Stimulated activated CD8-positive, alpha-beta memory T cell treated with anti-CD3 and anti-CD28 coated beads, Interleukin-7, amount 100 ng/mL, for 24 hours (primary cell): ENCODE results near the gene VENTX.

Experiments used
- DNase-seq: peaks from one replicate; pipeline ENCODE4 v3.0.0-alpha.2; 2020; ENCODE audit warnings: low read depth

The VENTX gene

GRCh38 chr10:133235265-133235855 lies 2.3 kb upstream of the VENTX start:
- no peak for DNase-seq

DNA sequence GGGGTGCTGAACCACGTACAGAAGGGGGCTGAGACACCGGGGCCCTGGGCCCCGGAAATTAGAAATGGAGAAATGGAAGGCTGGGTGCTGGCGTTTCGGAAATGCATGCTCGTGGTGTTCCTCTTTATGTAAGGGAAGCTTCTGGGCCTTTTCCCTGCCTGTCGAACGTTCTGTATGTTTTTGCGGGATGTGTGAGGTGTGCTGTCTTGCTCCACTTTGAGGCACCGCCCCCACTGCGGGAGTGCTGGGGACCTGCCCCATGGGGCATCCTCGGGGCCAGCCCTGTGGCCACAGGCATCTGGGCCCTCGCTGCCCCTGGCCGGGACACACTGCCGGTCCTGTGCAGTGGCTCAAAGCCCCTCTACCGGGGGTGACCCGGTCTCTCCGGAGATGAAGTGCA lies 1.7 kb upstream of the VENTX start:
- no peak for DNase-seq

DNA sequence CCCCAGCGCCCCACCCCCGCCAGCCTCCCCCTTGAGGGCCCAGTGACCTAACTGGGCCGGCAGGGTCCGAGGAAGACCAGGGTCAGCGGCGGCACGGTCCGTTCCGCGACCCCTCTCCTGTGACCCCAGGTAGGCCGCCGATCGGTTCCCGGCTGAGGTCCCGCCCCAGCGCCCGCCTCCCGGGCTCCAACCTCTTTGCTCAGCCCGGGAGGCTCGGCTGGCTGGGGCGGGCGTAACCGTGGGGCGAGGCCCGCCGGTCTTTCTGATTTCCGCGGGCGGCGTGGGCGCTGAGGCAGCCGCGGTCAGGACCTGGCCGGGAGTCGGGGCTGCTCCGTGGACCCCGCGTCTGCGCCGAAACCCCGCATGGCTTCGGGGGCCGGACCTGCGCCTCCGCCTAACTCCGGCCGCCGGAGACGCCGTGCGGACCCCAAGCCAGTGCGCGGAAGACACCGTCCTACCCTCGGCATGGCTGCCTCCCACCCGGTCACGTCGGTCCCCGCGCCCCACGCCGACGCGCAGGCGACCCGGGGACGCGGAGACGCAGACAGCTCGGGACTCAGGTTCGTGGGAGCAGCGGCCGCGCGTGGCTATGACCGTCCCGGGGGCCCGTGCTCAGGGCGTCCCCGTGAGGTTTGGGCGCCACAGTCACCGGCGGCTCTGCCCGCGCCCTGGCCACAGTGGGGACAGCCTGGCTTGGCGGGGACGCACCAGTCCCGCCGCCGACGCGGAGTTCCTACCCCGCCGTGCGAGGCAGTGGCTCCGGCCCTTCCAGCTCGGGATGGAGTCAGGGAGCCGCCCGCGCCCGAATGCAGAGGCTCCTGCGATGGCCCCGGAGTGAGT lies 1.0 kb upstream of the VENTX start:
- DNase-seq: no peak

GRCh38 chr10:133237241-133237587 lies 441 bp upstream of the VENTX start:
- no peak for DNase-seq

GRCh38 chr10:133238466-133238804 lies 780 bp downstream of the VENTX start:
- DNase-seq: no peak

GRCh38 chr10:133239990-133240389 lies 2.3 kb downstream of the VENTX start:
- no peak for DNase-seq

GRCh38 chr10:133241501-133242205 lies 4.0 kb downstream of the VENTX start:
- no peak for DNase-seq

DNA sequence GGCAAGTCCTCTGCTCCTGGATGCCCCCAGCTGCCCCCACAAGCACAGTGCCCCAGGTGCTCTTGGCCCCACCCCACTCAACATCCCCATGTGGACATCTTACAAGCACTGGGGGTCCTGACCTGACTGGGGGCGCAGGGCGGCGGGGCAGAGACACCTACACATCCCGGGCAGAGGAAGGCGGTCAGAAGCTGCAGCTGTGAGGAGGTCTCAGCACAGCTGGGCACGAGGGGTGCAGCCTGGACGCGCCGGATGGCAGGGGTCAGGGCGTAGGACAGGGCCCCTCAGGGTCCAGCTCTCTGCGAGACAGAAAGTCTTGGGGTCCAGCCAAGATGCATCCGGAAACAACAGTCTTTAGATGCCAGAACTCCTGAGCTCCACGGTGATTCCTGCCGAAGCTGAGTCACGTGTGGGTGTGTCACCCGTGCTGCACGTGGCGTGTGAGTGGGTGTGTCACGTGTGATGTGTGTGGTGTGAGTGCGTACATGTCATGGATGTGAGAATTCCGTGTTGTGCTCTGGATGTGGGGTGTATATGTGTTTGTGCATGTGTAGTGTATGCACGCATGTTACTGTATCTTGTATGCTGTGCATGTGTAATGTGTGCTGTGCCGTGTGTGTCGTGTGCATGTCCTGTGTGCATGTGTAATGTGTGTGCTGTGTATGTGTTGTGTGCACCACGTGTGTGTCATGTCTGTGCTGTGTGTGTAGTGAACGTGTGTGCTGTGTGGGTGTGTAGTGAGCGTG lies 5.1 kb downstream of the VENTX start:
- no peak for DNase-seq

DNA sequence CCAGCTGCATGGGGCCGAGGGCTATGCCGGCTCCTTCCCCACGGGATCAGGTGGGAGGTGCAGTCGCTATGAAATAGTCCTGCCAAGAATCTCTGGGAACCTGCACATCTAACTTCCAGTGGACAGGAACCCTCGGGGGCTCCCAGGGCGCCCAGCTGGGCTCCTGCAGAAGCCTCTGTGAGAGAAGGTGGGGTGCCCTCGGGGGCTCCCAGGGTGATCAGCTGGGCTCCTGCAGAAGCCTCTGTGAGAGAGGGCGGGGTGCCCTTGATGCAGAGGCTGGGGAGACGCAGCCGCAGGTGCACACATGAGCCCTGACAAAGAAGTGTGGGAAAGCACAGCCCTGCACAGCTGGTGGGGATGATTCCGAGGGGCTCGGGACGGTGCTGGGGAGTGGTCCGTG lies 5.9 kb downstream of the VENTX start:
- DNase-seq: no peak

GRCh38 chr10:133245439-133246235 lies 8.0 kb downstream of the VENTX start:
- DNase-seq: no peak

DNA sequence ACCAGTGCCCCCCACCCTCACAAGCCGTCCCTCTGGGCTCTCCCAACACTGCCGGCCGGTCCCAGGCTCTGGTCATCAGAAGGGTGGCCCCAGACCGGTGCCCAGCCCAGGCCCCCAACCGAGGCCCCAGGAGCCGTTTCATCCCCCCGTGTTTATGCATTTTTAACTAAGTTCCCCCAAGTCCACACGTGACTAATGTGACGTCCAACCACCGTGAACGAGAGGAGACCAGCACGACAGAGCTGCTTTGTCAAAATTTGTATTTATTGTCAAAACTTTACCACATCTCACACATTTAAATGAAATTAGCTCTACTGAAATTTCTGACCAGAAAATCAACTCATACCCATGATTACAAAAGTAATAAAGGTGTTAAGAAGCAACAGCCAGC lies 8.6 kb downstream of the VENTX start:
- DNase-seq: no peak

DNA sequence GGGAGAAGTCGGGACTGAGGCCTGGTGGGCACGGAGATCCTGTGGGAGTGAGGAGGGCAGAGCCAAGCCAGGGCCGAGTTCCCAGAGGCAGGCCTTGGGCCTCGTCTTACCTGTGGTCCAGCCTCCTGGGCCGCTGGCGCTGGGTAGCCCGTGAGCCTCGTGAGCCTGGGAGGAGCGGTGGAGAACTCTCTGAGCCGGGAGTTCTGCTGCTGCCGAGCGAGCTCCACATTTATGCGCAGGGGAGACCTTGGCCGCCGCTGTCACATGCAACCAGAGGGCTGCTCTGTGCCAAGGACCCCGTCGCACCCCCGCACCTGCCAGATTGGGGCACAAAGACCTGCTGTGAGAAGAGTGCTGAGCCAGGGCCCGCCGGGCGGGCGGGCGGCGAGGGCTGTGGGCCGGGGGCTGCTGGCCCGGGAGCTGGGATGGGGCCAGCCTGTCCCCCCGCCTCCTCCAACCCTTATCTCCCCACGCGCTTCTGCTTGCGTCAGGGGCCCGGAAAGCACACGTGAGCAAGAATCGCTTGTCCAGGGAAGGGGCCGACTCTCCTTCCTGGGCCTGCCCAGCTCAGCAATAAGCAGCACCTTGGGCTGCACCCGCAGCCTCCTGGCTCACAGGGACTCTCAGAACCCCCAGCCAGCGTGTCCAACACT lies 10.2 kb downstream of the VENTX start:
- no peak for DNase-seq

DNA sequence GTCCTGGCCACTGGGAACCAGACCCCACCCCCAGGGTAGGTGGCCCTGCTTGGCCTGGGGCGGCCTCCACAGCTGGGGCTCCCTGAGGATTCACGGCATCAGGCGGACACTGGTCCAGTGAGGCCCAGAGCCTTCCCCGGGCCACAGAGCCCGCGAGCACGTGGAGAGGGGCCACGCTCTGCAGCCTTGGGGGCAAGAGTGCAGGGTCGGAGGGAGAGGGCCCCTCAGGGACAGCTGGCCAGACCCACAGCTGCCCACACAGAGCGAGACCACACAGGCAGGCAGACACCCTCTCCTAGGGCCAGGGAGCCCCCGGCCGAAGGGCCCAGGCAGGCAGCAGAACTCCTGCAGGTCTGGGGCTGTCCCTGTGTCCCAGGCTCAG lies 10.7 kb downstream of the VENTX start:
- DNase-seq: no peak

DNA sequence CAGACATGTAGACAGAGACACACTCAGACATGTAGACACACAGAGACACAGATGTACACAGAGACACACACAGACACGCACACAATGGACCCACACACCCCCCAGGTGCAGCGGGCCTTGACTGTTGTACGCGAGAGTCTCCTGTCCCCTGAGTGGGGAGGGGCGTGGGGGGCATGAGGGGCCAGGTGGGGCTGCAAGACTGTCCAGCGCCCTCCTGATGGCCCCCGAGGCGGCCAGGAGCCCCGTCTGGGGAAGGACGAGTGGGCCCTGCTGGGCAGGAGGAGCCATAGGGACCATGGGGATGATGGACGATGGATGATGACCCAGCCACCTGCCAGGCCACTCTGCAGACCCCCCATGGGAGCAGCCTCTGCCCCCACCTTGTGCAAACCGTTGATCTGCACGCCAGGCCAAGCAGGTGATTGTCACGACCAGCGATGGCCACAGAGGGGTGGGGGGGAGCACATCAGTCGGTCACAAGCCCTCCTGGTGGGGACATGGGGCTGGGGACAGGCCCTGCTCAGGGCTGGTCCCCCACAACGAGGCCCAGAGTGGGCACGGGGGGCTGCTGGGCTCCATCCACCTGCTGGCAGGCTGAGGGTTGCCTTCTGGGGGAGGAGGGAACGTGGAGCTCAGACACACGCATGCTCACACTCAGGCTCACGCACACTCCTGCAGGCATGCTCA lies 11.6 kb downstream of the VENTX start:
- no peak for DNase-seq

- no peak for DNase-seq
These were observed 12.5 kb downstream of the VENTX start for GRCh38 chr10:133249975-133250754.

GRCh38 chr10:133251388-133252222 lies 13.9 kb downstream of the VENTX start:
- DNase-seq: no peak

- no peak for DNase-seq
These were observed 14.5 kb downstream of the VENTX start for GRCh38 chr10:133252223-133252552.

DNA sequence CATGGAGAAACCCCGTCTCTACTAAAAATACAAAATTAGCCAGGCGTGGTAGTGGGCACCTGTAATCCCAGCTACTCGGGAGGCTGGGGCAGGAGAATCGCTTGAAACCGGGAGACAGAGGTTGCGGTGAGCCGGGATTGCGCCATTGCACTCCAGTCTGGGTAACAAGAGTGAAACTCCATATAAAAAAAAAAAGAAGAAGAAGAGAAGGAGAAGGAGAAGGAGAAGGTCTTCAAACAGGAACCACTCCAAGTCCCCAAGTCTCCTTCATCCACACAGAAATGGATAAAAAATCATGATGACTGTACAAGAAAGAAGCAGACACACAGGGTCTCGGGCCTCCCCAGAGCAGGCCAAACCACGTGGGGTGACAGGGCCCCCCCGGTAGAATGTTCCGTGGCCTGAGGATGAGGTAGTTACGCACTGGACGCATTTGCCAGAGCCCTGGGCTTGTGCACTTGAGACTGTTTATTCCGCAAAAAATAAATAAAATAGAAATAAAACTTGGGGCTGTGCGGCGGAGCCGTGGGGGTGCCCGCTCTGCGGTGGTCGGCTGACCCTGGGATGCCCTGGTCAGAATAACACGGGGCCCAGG lies 15.8 kb downstream of the VENTX start:
- DNase-seq: no peak
